Stimulated activated CD4-positive, alpha-beta T cell treated with anti-CD3 and anti-CD28 coated beads, Interleukin-12 subunit alpha, Interleukin-12 subunit beta, amount 100 ng/mL, for 48 hours (primary cell): Measurements from ENCODE around the gene NR2C2.

Source experiments
- DNase-seq, 3 donors: peaks; one replicate each; pipeline ENCODE4 v3.0.0-alpha.2; 2020; ENCODE audit warnings: low read depth in 2 of 3, low spot score in 1 of 3

NR2C2 gene

GRCh38 chr3:15015456-15015855 lies 68.1 kb downstream of the NR2C2 start:
- no peak for DNase-seq

DNA sequence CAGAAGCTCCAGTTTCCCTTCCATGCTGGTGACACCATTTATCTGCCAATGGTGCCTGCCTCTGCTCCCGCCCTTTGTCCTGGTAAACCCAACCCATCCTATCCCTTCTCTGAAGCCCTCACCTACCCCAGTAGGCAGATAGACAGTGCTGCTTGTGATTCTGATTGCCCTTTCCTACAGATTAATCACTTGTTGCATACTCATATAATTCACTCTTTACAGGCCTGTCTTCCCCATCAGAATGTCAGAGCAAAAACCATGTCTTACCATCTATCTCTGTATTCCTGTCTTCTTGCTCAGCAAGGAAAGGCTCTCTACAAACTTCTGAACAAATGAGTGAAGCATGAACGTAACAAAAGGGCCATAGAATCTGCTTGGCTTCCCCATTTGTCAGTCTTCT lies 69.8 kb downstream of the NR2C2 start:
- no peak for DNase-seq

DNA sequence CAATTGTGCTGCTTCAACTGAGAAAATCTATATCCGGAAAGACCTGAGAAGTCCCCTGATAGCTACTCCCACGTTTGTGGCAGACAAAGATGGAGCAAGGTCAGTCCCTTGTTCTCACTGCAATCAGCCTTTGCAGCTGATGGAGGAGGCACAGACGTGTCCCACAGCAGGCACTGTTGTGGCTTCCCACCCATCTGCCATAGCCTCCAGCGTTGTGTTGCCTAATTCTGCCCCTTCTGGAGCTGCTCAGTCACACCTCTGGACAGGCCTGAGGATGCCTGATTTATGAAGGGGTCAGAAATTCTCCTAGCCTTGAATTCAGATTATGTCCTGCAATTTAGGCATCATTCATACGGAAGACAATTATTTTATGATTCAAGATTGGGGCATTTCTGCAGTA lies 75.9 kb downstream of the NR2C2 start:
- DNase-seq, result no peak

DNA sequence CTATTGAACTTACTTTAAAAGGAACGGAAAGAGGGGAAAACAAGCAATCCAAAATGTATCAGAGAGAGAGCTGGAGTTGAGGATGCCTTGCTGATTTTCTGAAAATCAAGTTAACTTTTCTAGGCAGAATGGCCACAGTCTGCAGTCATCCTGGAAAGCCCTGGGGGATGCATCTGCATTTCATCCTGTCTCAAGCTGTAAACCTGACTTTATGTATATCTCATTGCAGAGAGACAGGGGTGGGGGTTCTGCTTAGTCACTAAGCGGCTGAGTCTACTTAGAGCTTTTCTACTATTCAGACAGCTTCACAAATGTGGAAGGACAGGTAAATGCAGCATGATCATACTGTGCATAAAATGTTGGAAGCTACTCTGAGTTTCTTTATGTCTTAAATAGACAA lies 76.3 kb downstream of the NR2C2 start:
- DNase-seq, result no peak

GRCh38 chr3:15029625-15030024 lies 82.2 kb downstream of the NR2C2 start:
- no peak for DNase-seq

DNA sequence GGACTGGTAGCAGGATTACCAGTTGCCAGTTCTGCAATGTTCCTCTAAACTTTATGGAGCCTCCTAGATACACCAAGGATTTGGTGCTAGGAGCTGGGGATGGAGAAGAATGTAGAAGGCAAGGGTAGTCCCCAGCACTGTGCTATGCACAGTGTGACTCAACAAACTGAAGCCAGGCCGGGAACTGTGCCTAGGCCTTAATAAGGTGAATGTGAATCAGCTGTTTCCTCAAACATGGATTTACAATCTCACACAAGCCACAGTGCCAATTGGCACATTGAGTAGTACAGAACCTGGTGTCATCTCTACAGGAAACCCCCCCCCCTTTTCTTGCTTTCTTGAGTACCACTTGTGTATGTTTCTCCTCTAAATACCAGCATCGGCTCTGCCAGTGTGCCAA lies 85.3 kb downstream of the NR2C2 start:
- DNase-seq, result no peak

- no peak for DNase-seq
Observed at GRCh38 chr3:15033103-15033502, 85.7 kb downstream of the NR2C2 start.

GRCh38 chr3:15038306-15038705 lies 90.9 kb downstream of the NR2C2 start:
- DNase-seq, result no peak

DNA sequence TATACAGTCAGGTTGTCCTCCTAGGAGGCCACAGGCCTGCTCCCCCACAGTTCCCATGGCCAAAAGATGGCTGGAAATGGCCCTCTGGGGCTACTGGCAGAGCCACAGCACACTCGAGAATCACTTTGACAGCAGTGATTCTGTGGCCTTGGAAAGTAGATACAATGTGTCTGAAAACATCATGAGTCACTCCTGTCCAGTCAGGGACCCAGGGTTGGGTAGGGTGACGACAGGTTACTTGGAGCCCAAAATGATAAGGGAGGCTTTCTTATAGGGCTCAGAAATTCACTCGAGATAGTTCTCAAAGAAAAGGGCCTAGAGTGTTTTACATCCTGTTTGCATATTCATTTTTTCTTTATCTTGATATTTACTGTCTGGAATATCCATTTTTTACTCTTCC lies 93.5 kb downstream of the NR2C2 start:
- DNase-seq, result no peak

DNA sequence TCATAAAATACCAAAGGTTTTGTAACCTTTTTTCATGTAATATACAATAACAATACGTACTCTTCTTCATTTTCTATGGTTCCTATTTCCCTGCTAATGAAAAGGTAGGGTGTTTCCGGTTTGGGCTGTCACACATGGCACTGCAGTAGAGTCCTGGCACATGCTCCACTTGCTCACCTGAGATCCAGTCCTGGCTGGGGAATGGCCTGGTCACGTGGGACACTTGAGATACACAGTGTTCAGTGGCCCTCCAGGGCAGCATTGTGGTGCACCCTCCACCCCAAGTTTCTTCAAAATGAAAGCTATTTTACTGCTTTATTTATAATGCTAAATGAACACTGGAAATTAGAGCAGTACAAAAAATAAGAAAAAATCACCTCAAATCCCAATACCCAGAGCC lies 94.6 kb downstream of the NR2C2 start:
- DNase-seq, result no peak

DNA sequence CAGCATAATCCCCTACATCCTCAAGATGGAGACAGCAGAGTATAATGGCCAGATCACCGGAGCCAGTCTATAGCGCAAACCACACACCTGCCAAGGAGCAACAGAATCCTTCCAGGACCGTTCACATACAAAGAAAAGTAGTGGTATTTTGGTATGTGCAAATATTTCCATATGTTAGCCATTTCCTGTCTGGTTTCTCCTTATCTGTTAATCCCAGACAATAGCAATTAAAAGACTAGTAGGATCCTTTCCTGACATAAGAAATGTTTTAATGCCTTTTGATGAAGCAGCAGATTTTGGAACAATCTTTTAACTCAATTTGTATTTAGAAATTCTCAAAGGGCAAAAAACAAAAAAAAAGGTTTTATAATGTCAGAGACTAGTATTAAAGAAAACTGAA lies 95.6 kb downstream of the NR2C2 start:
- no peak for DNase-seq

DNA sequence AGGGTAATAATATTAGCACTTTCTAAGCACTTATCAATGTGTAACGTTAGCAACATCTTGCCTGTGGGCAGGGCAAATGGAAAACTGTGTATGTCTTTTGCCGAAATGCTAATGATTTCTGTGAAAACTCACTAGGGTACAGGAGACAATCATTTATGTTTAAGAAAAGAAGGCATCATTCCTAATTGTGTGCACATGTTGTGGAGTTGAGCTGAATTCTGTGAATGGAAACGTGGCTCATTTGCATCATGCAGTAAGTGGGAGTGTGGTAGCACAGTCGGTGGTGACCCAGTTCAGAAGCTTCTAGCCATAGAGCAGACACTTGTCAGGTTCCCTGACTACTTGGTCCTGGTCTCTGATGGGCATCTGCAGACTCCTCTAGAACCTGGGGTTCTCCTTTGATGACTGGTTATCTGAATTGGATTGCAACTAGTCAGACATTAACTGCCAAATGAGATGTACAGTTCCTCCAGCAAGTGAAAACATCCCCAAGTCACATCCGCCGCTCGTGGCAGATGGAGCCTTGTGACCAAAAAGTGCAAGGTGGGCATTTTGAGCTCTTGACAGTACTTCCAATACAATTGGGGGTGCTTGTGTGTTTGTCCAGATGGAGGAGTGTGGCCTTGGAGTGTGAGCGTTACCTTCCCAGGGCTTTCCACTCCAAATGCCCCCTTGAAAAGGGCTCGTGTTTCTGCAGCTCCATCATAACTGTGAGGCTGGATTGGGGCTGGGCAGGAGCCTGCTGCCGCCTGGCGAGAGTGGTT lies 96.2 kb downstream of the NR2C2 start:
- DNase-seq, result no peak

DNA sequence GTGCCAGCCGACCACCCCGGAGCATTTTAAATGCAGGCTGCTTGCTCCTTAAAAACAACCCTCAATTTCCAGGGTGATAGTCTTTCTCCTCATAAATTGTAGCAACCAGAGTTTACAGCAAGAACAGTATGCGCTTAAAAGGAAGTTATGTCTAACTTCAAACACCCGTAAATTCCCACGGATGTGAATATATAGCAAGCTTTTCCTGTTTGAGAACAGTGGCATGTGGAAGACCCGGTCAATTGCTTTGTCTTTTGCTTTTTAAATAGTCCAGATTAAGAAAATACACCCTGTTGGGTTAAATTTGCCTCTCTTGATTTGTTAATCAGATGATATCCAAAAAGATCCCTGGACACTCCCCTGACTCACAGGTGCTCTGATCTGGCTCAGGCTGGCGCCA lies 96.9 kb downstream of the NR2C2 start:
- no peak for DNase-seq

DNA sequence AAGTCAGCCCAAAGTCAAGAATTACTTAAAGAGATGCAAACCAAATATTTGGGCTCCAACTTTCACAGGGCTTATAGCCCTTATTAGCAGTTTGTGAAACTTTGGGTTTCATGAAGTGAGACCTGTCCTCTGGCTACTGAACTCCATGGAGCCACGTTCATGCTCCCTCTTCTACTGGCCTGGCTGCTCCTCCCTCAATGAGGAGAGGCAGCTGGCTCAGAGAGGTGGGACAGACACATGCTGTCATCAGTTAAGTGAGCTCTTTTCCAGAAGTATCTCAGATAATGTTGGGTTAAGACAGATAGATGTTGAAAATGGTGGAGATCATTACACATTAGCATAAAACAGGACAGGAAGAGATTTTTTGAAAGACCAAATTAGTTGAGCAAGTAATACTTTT lies 98.3 kb downstream of the NR2C2 start:
- DNase-seq, result no peak

GRCh38 chr3:15049584-15049983 lies 102.2 kb downstream of the NR2C2 start:
- no peak for DNase-seq

GRCh38 chr3:15050405-15051092 lies 103.2 kb downstream of the NR2C2 start:
- no peak for DNase-seq

GRCh38 chr3:15051531-15051930 lies 104.1 kb downstream of the NR2C2 start:
- peak in 2 of 3 donors; percentile 22 to 25 for DNase-seq

DNA sequence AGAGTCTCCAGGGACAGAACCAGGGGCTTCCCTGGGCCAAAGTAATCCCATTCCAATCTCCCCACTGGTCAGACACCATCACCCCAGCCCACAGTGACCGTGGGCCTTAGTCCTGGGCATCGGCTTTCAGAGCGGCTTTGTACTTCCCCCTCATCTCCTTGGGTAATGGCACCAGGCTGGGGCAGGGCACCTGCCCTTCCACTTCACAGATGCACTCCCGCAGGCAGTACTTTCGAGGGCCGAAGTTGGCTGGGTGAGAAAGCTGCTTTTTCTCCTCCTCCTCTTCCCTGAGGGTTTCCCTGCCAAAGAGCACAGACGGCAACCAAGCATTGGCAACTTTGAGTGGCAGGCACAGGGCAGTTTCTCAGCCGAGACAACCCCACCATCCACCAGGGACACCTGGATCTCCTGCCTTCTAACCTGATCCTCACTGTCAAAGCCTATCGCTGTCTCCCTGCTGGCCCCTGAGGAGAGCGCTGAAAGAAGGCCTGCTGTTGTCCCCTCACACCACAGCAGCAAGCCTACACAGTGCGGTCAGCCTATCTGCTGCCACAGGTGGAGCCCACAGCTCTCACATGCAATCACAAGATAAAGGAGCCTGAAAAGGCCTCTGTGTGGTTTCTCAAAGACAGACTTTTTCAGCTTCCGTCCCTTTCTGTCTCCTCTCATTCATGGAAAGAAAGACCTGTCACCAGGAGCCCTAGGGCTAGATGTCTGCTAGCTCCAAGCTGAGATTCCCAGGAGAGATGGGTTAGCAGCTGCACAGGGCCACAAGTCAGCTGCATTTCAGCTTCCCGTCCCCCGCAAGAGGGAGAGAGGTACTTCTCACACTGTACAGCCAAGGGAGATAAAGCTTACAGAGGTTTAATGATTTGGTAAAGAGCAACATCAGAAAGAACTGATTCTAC lies 105.2 kb downstream of the NR2C2 start:
- DNase-seq, result no peak

DNA sequence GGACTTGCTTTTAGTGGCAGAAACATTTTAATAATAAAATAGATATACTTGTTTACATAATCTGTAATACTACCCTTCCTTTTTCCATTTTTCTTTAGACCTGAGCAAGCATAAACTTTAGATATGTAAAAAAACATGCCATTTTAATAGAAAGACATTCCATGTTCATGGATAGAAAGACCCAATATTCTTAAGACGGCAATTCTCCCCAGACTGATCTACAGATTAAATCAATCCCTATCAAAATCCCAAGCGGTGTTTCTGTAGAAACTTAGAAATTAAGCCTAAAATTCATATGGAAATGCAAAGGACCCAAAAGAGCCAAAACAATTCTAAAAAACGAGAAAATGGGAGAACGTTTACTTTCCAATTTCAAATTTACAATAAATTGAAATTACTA lies 106.2 kb downstream of the NR2C2 start:
- DNase-seq, result no peak

DNA sequence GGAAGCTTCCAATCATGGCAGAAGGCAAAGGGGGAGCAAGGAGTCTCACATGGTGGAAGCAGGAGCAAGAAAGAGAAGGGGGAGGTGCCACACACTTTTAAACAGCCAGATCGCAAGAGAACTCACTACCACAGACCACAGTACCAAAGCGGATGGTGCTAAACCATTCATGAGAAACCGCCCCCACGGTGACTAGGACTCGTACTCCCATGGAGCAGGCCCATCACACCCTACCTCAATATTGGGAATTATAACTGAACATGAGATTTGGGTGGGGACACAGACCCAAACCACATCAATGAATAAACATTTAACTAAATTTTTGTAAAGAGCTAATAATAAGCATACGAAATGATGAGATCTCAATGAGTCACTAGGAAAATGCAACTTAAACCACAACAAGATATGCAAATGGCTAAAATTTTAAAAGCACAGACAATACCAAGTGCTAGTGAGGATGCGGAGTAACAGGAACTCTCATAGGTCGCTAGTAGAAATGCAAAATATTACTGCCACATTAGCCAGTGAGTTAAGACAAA lies 107.7 kb downstream of the NR2C2 start:
- peak; percentile 58 to 65 (median 61) for DNase-seq

GRCh38 chr3:15056676-15057404 lies 109.5 kb downstream of the NR2C2 start:
- DNase-seq, result no peak
